HEK293 (cell line): ENCODE data around the gene TBCC.

Experiments
- KLF10 ChIP-seq: fragments of 450-650 bp; IDR thresholded peaks from 2 replicates; pipeline ENCODE4 v1.5.1; 2018; ENCODE audit warnings: missing biosample characterization, mild to moderate bottlenecking, missing genetic modification characterization
- KLF16 ChIP-seq: fragments of 450-650 bp; formaldehyde crosslinking; IDR thresholded peaks from 2 replicates; pipeline ENCODE4 v1.5.1; 2017; ENCODE audit warnings: missing biosample characterization, missing genetic modification characterization
- PBX3 ChIP-seq: sonication (generic); formaldehyde crosslinking; IDR thresholded peaks from 2 replicates; pipeline ENCODE4 v1.8.1; 2022; ENCODE audit warnings: mild to moderate bottlenecking, moderate library complexity, missing genetic modification reagents
- ZBTB10 ChIP-seq: fragments of 450-650 bp; formaldehyde crosslinking; IDR thresholded peaks from 2 replicates; pipeline ENCODE4 v1.5.1; 2016; ENCODE audit warnings: missing biosample characterization, missing genetic modification characterization
- ZBTB17 ChIP-seq: fragments of 450-650 bp; formaldehyde crosslinking; IDR thresholded peaks from 2 replicates; pipeline ENCODE4 v1.5.1; 2016; ENCODE audit warnings: missing biosample characterization, missing genetic modification characterization
- ZBTB20 ChIP-seq: fragments of 450-650 bp; formaldehyde crosslinking; IDR thresholded peaks from 2 replicates; pipeline ENCODE4 v1.5.1; 2016; ENCODE audit warnings: missing biosample characterization, missing genetic modification characterization
- ZBTB8A ChIP-seq: fragments of 450-650 bp; formaldehyde crosslinking; IDR thresholded peaks from 2 replicates; pipeline ENCODE4 v1.5.1; 2016; ENCODE audit warnings: missing biosample characterization, missing genetic modification characterization
- ZNF248 ChIP-seq: fragments of 450-650 bp; formaldehyde crosslinking; IDR thresholded peaks from 2 replicates; pipeline ENCODE4 v1.5.1; 2017; ENCODE audit warnings: missing biosample characterization, missing genetic modification characterization
- ZNF416 ChIP-seq: fragments of 450-650 bp; formaldehyde crosslinking; IDR thresholded peaks from 2 replicates; pipeline ENCODE4 v1.5.1; 2016; ENCODE audit warnings: missing biosample characterization, missing genetic modification characterization
- ZNF518A ChIP-seq: fragments of 450-650 bp; formaldehyde crosslinking; conservative IDR thresholded peaks from 2 replicates; pipeline ENCODE4 v1.5.1; 2016; ENCODE audit warnings: low read depth, missing biosample characterization, missing genetic modification characterization
- ZNF521 ChIP-seq: fragments of 450-650 bp; formaldehyde crosslinking; IDR thresholded peaks from 2 replicates; pipeline ENCODE4 v1.5.1; 2017; ENCODE audit warnings: missing biosample characterization, mild to moderate bottlenecking, missing genetic modification characterization
- ZNF629 ChIP-seq: fragments of 450-650 bp; formaldehyde crosslinking; IDR thresholded peaks from 2 replicates; pipeline ENCODE4 v1.5.1; 2017; ENCODE audit warnings: missing biosample characterization, missing genetic modification characterization
- ZNF692 ChIP-seq: fragments of 450-650 bp; formaldehyde crosslinking; IDR thresholded peaks from 2 replicates; pipeline ENCODE4 v1.5.1; 2016; ENCODE audit warnings: missing biosample characterization, missing genetic modification characterization
- ZNF785 ChIP-seq: fragments of 450-650 bp; formaldehyde crosslinking; IDR thresholded peaks from 2 replicates; pipeline ENCODE4 v1.5.1; 2016; ENCODE audit warnings: missing biosample characterization, missing genetic modification characterization
- ZNF791 ChIP-seq: fragments of 450-650 bp; formaldehyde crosslinking; IDR thresholded peaks from 2 replicates; pipeline ENCODE4 v1.5.1; 2016; ENCODE audit warnings: missing biosample characterization, missing genetic modification characterization
- TF ChIP-seq, protein P1 (sequence below): fragments of 450-650 bp; formaldehyde crosslinking; IDR thresholded peaks from 2 replicates; pipeline ENCODE4 v1.5.1; 2016; ENCODE audit warnings: missing biosample characterization, missing genetic modification characterization, borderline replicate concordance
- TF ChIP-seq, protein P2 (sequence below): fragments of 450-650 bp; formaldehyde crosslinking; IDR thresholded peaks from 2 replicates; pipeline ENCODE4 v1.5.1; 2016; ENCODE audit warnings: missing biosample characterization, missing genetic modification characterization, borderline replicate concordance
- TF ChIP-seq, protein P3 (sequence below): IDR thresholded peaks from 2 replicates; pipeline ENCODE4 v1.6.1; 2011; ENCODE audit warnings: mild to moderate bottlenecking, low read depth, low read length, borderline replicate concordance

TBCC gene

GRCh38 chr6:42782689-42783176, 36.8 kb upstream of the TBCC start (continued):
- TF ChIP-seq, protein P1, sequence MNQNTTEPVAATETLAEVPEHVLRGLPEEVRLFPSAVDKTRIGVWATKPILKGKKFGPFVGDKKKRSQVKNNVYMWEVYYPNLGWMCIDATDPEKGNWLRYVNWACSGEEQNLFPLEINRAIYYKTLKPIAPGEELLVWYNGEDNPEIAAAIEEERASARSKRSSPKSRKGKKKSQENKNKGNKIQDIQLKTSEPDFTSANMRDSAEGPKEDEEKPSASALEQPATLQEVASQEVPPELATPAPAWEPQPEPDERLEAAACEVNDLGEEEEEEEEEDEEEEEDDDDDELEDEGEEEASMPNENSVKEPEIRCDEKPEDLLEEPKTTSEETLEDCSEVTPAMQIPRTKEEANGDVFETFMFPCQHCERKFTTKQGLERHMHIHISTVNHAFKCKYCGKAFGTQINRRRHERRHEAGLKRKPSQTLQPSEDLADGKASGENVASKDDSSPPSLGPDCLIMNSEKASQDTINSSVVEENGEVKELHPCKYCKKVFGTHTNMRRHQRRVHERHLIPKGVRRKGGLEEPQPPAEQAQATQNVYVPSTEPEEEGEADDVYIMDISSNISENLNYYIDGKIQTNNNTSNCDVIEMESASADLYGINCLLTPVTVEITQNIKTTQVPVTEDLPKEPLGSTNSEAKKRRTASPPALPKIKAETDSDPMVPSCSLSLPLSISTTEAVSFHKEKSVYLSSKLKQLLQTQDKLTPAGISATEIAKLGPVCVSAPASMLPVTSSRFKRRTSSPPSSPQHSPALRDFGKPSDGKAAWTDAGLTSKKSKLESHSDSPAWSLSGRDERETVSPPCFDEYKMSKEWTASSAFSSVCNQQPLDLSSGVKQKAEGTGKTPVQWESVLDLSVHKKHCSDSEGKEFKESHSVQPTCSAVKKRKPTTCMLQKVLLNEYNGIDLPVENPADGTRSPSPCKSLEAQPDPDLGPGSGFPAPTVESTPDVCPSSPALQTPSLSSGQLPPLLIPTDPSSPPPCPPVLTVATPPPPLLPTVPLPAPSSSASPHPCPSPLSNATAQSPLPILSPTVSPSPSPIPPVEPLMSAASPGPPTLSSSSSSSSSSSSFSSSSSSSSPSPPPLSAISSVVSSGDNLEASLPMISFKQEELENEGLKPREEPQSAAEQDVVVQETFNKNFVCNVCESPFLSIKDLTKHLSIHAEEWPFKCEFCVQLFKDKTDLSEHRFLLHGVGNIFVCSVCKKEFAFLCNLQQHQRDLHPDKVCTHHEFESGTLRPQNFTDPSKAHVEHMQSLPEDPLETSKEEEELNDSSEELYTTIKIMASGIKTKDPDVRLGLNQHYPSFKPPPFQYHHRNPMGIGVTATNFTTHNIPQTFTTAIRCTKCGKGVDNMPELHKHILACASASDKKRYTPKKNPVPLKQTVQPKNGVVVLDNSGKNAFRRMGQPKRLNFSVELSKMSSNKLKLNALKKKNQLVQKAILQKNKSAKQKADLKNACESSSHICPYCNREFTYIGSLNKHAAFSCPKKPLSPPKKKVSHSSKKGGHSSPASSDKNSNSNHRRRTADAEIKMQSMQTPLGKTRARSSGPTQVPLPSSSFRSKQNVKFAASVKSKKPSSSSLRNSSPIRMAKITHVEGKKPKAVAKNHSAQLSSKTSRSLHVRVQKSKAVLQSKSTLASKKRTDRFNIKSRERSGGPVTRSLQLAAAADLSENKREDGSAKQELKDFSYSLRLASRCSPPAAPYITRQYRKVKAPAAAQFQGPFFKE (tag by site-specific recombination): no peak
- TF ChIP-seq ZBTB10 (peak; percentile 29; the same call in 1 of the 2 replicates), ZNF785 (tag by site-specific recombination) (no peak), KLF16 (tag by site-specific recombination) (peak; percentile 83), ZBTB17 (tag by site-specific recombination) (no peak), KLF10 (tag by site-specific recombination) (no peak), ZNF416 (tag by site-specific recombination) (no peak), ZNF521 (tag by site-specific recombination) (no peak), ZNF629 (tag by site-specific recombination) (peak; percentile 33), PBX3 (CRISPR knock-in tag) (0 out of 2 replicates have a peak, but pooled peaks have one; percentile 62), ZNF692 (tag by site-specific recombination) (peak; percentile 56), ZBTB20 (tag by site-specific recombination) (peak; percentile 56), ZNF248 (tag by site-specific recombination) (no peak), ZNF518A (tag by site-specific recombination) (no peak), ZBTB8A (tag by site-specific recombination) (no peak; the same call in 1 of the 2 replicates), ZNF791 (tag by site-specific recombination) (no peak)
- TF ChIP-seq, protein P2, sequence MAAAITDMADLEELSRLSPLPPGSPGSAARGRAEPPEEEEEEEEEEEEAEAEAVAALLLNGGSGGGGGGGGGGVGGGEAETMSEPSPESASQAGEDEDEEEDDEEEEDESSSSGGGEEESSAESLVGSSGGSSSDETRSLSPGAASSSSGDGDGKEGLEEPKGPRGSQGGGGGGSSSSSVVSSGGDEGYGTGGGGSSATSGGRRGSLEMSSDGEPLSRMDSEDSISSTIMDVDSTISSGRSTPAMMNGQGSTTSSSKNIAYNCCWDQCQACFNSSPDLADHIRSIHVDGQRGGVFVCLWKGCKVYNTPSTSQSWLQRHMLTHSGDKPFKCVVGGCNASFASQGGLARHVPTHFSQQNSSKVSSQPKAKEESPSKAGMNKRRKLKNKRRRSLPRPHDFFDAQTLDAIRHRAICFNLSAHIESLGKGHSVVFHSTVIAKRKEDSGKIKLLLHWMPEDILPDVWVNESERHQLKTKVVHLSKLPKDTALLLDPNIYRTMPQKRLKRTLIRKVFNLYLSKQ (tag by site-specific recombination): no peak
- TF ChIP-seq, protein P3, sequence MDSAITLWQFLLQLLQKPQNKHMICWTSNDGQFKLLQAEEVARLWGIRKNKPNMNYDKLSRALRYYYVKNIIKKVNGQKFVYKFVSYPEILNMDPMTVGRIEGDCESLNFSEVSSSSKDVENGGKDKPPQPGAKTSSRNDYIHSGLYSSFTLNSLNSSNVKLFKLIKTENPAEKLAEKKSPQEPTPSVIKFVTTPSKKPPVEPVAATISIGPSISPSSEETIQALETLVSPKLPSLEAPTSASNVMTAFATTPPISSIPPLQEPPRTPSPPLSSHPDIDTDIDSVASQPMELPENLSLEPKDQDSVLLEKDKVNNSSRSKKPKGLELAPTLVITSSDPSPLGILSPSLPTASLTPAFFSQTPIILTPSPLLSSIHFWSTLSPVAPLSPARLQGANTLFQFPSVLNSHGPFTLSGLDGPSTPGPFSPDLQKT: no peak
